HepG2 (cell line): Measurements from ENCODE around the gene LTB4R2. TPM values are rescaled to one million over a fixed set of nuclear protein-coding genes. Genes with fewer than 3 reads are reported as not detected.

ENCODE experiments used
- BORCS8-MEF2B ChIP-seq: sonication (generic); formaldehyde crosslinking; IDR thresholded peaks from 2 replicates; pipeline ENCODE4 v1.8.0; 2022; ENCODE audit warnings: mild to moderate bottlenecking, missing genetic modification reagents
- ERF ChIP-seq: IDR thresholded peaks from 2 replicates; pipeline ENCODE4 v1.6.1; 2018; ENCODE audit warnings: missing biosample characterization, missing genetic modification reagents
- FOXO1 ChIP-seq: sonication (generic); formaldehyde crosslinking; IDR thresholded peaks from 2 replicates; pipeline ENCODE4 v1.4.0; 2020; ENCODE audit warnings: missing genetic modification reagents
- HMGXB3 ChIP-seq: sonication (generic); formaldehyde crosslinking; IDR thresholded peaks from 2 replicates; pipeline ENCODE4 v1.4.0; 2020; ENCODE audit warnings: missing genetic modification reagents, borderline replicate concordance
- IKZF5 ChIP-seq: IDR thresholded peaks from 2 replicates; pipeline ENCODE4 v1.6.1; 2018; ENCODE audit warnings: missing genetic modification reagents, mild to moderate bottlenecking, missing compliant biosample characterization
- MEF2D ChIP-seq: sonication (generic); formaldehyde crosslinking; IDR thresholded peaks from 2 replicates; pipeline ENCODE4 v1.5.1; 2020; ENCODE audit warnings: mild to moderate bottlenecking, missing genetic modification reagents
- MEIS1 ChIP-seq: sonication (generic); formaldehyde crosslinking; IDR thresholded peaks from 2 replicates; pipeline ENCODE4 v1.9.0; 2021; ENCODE audit warnings: mild to moderate bottlenecking, missing genetic modification reagents, moderate library complexity, borderline replicate concordance
- MZF1 ChIP-seq: sonication (generic); formaldehyde crosslinking; IDR thresholded peaks from 2 replicates; pipeline ENCODE4 v1.8.1; 2023; ENCODE audit warnings: mild to moderate bottlenecking, missing genetic modification reagents, borderline replicate concordance
- NPAS2 ChIP-seq: sonication (generic); formaldehyde crosslinking; IDR thresholded peaks from 2 replicates; pipeline ENCODE4 v1.8.0; 2022; ENCODE audit warnings: mild to moderate bottlenecking, missing genetic modification reagents, borderline replicate concordance
- NR2F1 ChIP-seq, 2 experiments: fragments of 450-650 bp in 1 of 2; formaldehyde crosslinking in 1 of 2; IDR thresholded peaks; 2 replicates each; pipeline versions ENCODE4 v1.5.0 to v1.6.1; 2016 to 2020; ENCODE audit warnings: mild to moderate bottlenecking in 1 of 2, missing compliant biosample characterization in 1 of 2, missing genetic modification reagents in 1 of 2, moderate library complexity in 1 of 2
- PHF8 ChIP-seq: sonication (generic); formaldehyde crosslinking; IDR thresholded peaks from 2 replicates; pipeline ENCODE4 v1.5.0; 2020; ENCODE audit warnings: missing genetic modification reagents
- RELA ChIP-seq: sonication (generic); formaldehyde crosslinking; IDR thresholded peaks from 2 replicates; pipeline ENCODE4 v1.4.0; 2020; ENCODE audit warnings: missing genetic modification reagents
- SIN3A ChIP-seq: IDR thresholded peaks from 2 replicates; pipeline ENCODE4 v1.6.1; 2011; ENCODE audit warnings: low read depth, mild to moderate bottlenecking, control low read depth, low read length, borderline replicate concordance
- SP1 ChIP-seq, 2 experiments: fragments of 450-650 bp in 1 of 2; sonication (generic) in 1 of 2; formaldehyde crosslinking in 1 of 2; IDR thresholded peaks; 2 replicates each; pipeline versions ENCODE4 v1.4.0 to v1.6.1; 2016 to 2020; ENCODE audit warnings: missing genetic modification reagents in 1 of 2
- SP4 ChIP-seq: sonication (generic); formaldehyde crosslinking; IDR thresholded peaks from 2 replicates; pipeline ENCODE4 v1.8.1; 2023; ENCODE audit warnings: mild to moderate bottlenecking, missing genetic modification reagents
- SRSF1 ChIP-seq: fragments of 200-400 bp; formaldehyde crosslinking; optimal IDR thresholded peaks from 2 replicates; pipeline ENCODE3; 2017; ENCODE audit warnings: mild to moderate bottlenecking, low read depth, low read length, moderate library complexity
- TBL1XR1 ChIP-seq: fragments of 150-350 bp; IDR thresholded peaks from 2 replicates; pipeline ENCODE4 v1.6.1; 2014; ENCODE audit warnings: borderline replicate concordance, low read length; ENCODE audit not compliant: partially characterized antibody
- YY1 ChIP-seq: IDR thresholded peaks from 2 replicates; pipeline ENCODE4 v1.6.1; 2011; ENCODE audit warnings: low read length, low read depth, moderate library complexity, mild to moderate bottlenecking; ENCODE audit not compliant: insufficient read depth, insufficient replicate concordance
- ZBTB20 ChIP-seq: sonication (generic); formaldehyde crosslinking; IDR thresholded peaks from 2 replicates; pipeline ENCODE4 v1.8.1; 2023; ENCODE audit warnings: missing genetic modification reagents, low read depth, mild to moderate bottlenecking, borderline replicate concordance
- ZNF501 ChIP-seq: sonication (generic); formaldehyde crosslinking; IDR thresholded peaks from 2 replicates; pipeline ENCODE4 v1.5.1; 2020; ENCODE audit warnings: mild to moderate bottlenecking, moderate library complexity, missing genetic modification reagents
- ZNF556 ChIP-seq: sonication (generic); formaldehyde crosslinking; IDR thresholded peaks from 2 replicates; pipeline ENCODE4 v1.4.0; 2020; ENCODE audit warnings: mild to moderate bottlenecking, missing genetic modification reagents, borderline replicate concordance
- polyA plus RNA-seq, 8 experiments: library from polyadenylated mRNA; depleted of rRNA in 3 of 8; stranded (reverse) in 7 of 8; unstranded in 1 of 8; fragments of >200 nt; fragmentation: Illumina TruSeq in 4 of 8; extraction: Trizol in 4 of 8; gene quantifications; 2 replicates each; pipeline versions ENCODE4 v1.2.1 to v1.2.3, GENCODE V29; 2011 to 2016; ENCODE audit warnings: low read depth in 4 of 8, missing spikeins in 1 of 8, mixed read lengths in 1 of 8; ENCODE audit not compliant: insufficient read depth in 1 of 8
- total RNA-seq, 5 experiments: library from RNA; depleted of rRNA; stranded (reverse); fragments of >200 nt; fragmentation: Illumina TruSeq; extraction: Trizol; gene quantifications; 2 replicates each; pipeline ENCODE4 v1.2.3, GENCODE V29; 2016; ENCODE audit warnings: low read depth in 1 of 5
- TF ChIP-seq, protein P1 (sequence below): IDR thresholded peaks from 2 replicates; pipeline ENCODE4 v1.6.1; 2016; ENCODE audit warnings: low read depth, borderline replicate concordance

LTB4R2 gene
- total and polyA plus RNA-seq, 2 of the 13 experiments (the other 11 are each of a cell fraction or from before 2014, with no cell fraction given), result 3.9 to 6.9 TPM

GRCh38 chr14:24296341-24297157, 13.4 kb upstream of the LTB4R2 start (continued):
- peak; percentile 63; the same call in 1 of the 2 replicates for TF ChIP-seq HMGXB3 (CRISPR knock-in tag)
- TF ChIP-seq, protein P1, sequence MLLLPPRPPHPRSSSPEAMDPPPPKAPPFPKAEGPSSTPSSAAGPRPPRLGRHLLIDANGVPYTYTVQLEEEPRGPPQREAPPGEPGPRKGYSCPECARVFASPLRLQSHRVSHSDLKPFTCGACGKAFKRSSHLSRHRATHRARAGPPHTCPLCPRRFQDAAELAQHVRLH, result peak; percentile 94; the same call in 1 of the 2 replicates
- peak; percentile 22; the same call in 1 of the 2 replicates for TF ChIP-seq RELA (CRISPR knock-in tag)
- TF ChIP-seq SP4, result peak; percentile 40; the same call in 1 of the 2 replicates
- peak; percentile 79; the same call in 1 of the 2 replicates for TF ChIP-seq ZNF556 (CRISPR knock-in tag)
- TF ChIP-seq BORCS8-MEF2B (CRISPR knock-in tag), result no peak
- TF ChIP-seq SIN3A, result no peak
- TF ChIP-seq YY1, result peak; percentile 55
- peak; percentile 80 for TF ChIP-seq ZNF501 (CRISPR knock-in tag)
- TF ChIP-seq NR2F1 (CRISPR knock-in tag; IDR thresholded peaks at IDR 0.05), result 0 out of 4 replicates have a peak, but pooled peaks of 1 of the 2 experiments have one; percentile 9
- TF ChIP-seq MZF1 (CRISPR knock-in tag), result peak; percentile 98
- no peak for TF ChIP-seq SP1 (IDR thresholded peaks at IDR 0.05)
- TF ChIP-seq SP1 (CRISPR knock-in tag; IDR thresholded peaks at IDR 0.05), result peak; percentile 52; the same call in 1 of the 2 replicates
- TF ChIP-seq PHF8 (CRISPR knock-in tag), result 0 out of 2 replicates have a peak, but pooled peaks have one; percentile 26
- peak; percentile 89; the same call in 1 of the 2 replicates for TF ChIP-seq ERF (CRISPR knock-in tag)
- peak; percentile 80 for TF ChIP-seq MEF2D (CRISPR knock-in tag)
- TF ChIP-seq MEIS1 (CRISPR knock-in tag), result 0 out of 2 replicates have a peak, but pooled peaks have one; percentile 23
- peak; percentile 46; the same call in 1 of the 2 replicates for TF ChIP-seq FOXO1 (CRISPR knock-in tag)
- TF ChIP-seq TBL1XR1, result peak; percentile 11
- 0 out of 2 replicates have a peak, but pooled peaks have one; percentile 7 for TF ChIP-seq NPAS2 (CRISPR knock-in tag)
- peak; percentile 84 for TF ChIP-seq IKZF5
- no peak for TF ChIP-seq SRSF1
- peak; percentile 72; the same call in 1 of the 2 replicates for TF ChIP-seq ZBTB20 (CRISPR knock-in tag)
